HepG2 (cell line): ENCODE results near the gene ZNRF3. TPM values are rescaled to one million over a fixed set of nuclear protein-coding genes. Genes with fewer than 3 reads are reported as not detected.

Experiments
- ATAC-seq: fragments of 200-7000 bp; cut with Tn5 transposase; 3 replicates; pipeline ENCODE4 v1.9.1; 2020; ENCODE audit warnings: mild to moderate bottlenecking, moderate library complexity
- BruUV-seq: library from RNA; stranded (reverse); fragments of 400-500 nt; replicated peaks from 2 replicates; lab custom pipeline; 2021; lab: Mats Ljungman, UMichigan
- CTCF ChIA-PET: fragments of 300-600 bp; formaldehyde crosslinking; extraction: SDS; loops from one replicate; lab custom pipeline; 2021; ENCODE audit warnings: low total read pairs, inconsistent platforms, low intra/inter-chr PET ratio; lab: Yijun Ruan, JAX
- POLR2A ChIA-PET: fragments of 350-600 bp; sonication (Branson Sonifier 250); formaldehyde crosslinking; loops from one replicate; lab custom pipeline; 2020; ENCODE audit warnings: antibody characterized with exemption, inconsistent platforms; lab: Yijun Ruan, JAX
- DNase-seq: peaks from one replicate; pipeline ENCODE4 v3.0.0-alpha.2; 2015; ENCODE audit warnings: low spot score
- FAIRE-seq: peaks from 3 replicates; lab custom pipeline; 2011; peaks lifted over from hg19 to GRCh38; lab: Jason Lieb, UNC
- H2AFZ ChIP-seq: one replicate; pipeline ENCODE4 v1.6.1; 2011; ENCODE audit warnings: low read length, inconsistent platforms
- H3K27ac ChIP-seq: fragments of 300-600 bp; 3 replicates; pipeline ENCODE4 v1.8.0; 2011; ENCODE audit warnings: mixed run types, mild to moderate bottlenecking, mixed read lengths, low read length, inconsistent platforms; ENCODE audit not compliant: insufficient read depth; ENCODE audit errors: extremely low read length
- H3K27me3 ChIP-seq, 2 experiments: fragments of 200-600 bp in 1 of 2; 2 replicates in 1 of 2; 3 replicates in 1 of 2; pipeline versions ENCODE4 v1.6.0 to v1.8.0; 2011; ENCODE audit warnings: low read length in 2 of 2, mild to moderate bottlenecking in 2 of 2, moderate library complexity in 2 of 2, inconsistent platforms in 1 of 2; ENCODE audit not compliant: insufficient read depth in 2 of 2, control insufficient read depth in 1 of 2
- H3K36me3 ChIP-seq, 2 experiments: fragments of 200-600 bp in 1 of 2; replicated peaks in 1 of 2; 2 replicates in 1 of 2; 3 replicates in 1 of 2; pipeline versions ENCODE4 v1.5.1 to v1.8.0; 2011; ENCODE audit warnings: low read length in 2 of 2, inconsistent platforms in 1 of 2; ENCODE audit not compliant: insufficient read depth in 2 of 2, control insufficient read depth in 1 of 2
- H3K4me1 ChIP-seq: 2 replicates; pipeline ENCODE4 v1.5.1; 2012; ENCODE audit warnings: low read length, inconsistent platforms; ENCODE audit not compliant: insufficient read depth
- H3K4me2 ChIP-seq: 2 replicates; pipeline ENCODE4 v1.6.0; 2011; ENCODE audit warnings: low read depth, low read length, inconsistent platforms
- H3K4me3 ChIP-seq, 3 experiments: fragments of 200-600 bp in 1 of 3; sonication (generic), shearing (Covaris generic) in 1 of 3; replicated peaks in 1 of 3; 2 replicates each; pipeline ENCODE4 v1.5.1; 2011 to 2016; ENCODE audit warnings: low read length in 3 of 3, inconsistent platforms in 2 of 3, low read depth in 2 of 3, mild to moderate bottlenecking in 2 of 3, control low read depth in 1 of 3, mixed read lengths in 1 of 3; ENCODE audit not compliant: insufficient read depth in 1 of 3
- H3K79me2 ChIP-seq: one replicate; pipeline ENCODE4 v1.6.1; 2011; ENCODE audit warnings: low read length, inconsistent platforms; ENCODE audit not compliant: insufficient read depth
- H3K9ac ChIP-seq: 2 replicates; pipeline ENCODE4 v1.6.0; 2011; ENCODE audit warnings: mild to moderate bottlenecking, low read depth, low read length, inconsistent platforms; ENCODE audit not compliant: insufficient read depth
- H3K9me3 ChIP-seq: 2 replicates; pipeline ENCODE4 v1.5.1; 2012; ENCODE audit warnings: mild to moderate bottlenecking, low read length
- H4K20me1 ChIP-seq: 2 replicates; pipeline ENCODE4 v1.6.0; 2011; ENCODE audit warnings: inconsistent platforms, mild to moderate bottlenecking, low read length, moderate library complexity; ENCODE audit not compliant: insufficient read depth
- KLF11 ChIP-seq: IDR thresholded peaks from 2 replicates; pipeline ENCODE4 v1.6.1; 2016; ENCODE audit warnings: missing compliant biosample characterization
- PHF21A ChIP-seq: sonication (generic); formaldehyde crosslinking; IDR thresholded peaks from 2 replicates; pipeline ENCODE4 v1.5.0; 2020; ENCODE audit warnings: mild to moderate bottlenecking, missing genetic modification reagents
- RARG ChIP-seq: sonication (generic); formaldehyde crosslinking; IDR thresholded peaks from 2 replicates; pipeline ENCODE4 v1.4.0; 2020; ENCODE audit warnings: low read depth, mild to moderate bottlenecking, missing genetic modification reagents
- SAP130 ChIP-seq: IDR thresholded peaks from 2 replicates; pipeline ENCODE4 v1.6.1; 2016; ENCODE audit warnings: low read depth
- SIN3B ChIP-seq: fragments of 150-350 bp; IDR thresholded peaks from 2 replicates; pipeline ENCODE4 v1.6.1; 2014; ENCODE audit warnings: low read length
- ZNF484 ChIP-seq: sonication (generic); formaldehyde crosslinking; IDR thresholded peaks from 2 replicates; pipeline ENCODE4 v1.5.1; 2020; ENCODE audit warnings: mild to moderate bottlenecking, low read depth, missing genetic modification reagents, borderline replicate concordance
- ZNF549 ChIP-seq: sonication (generic); formaldehyde crosslinking; IDR thresholded peaks from 2 replicates; pipeline ENCODE4 v1.5.0; 2020; ENCODE audit warnings: missing genetic modification reagents
- ZSCAN25 ChIP-seq: sonication (generic); formaldehyde crosslinking; IDR thresholded peaks from 2 replicates; pipeline ENCODE4 v1.8.0; 2022; ENCODE audit warnings: mild to moderate bottlenecking, missing genetic modification reagents
- WGBS: methylation state at CpG from one replicate; pipeline ENCODE4 v1.1.6; 2017; ENCODE audit warnings: low lambda C conversion rate; 5-methylcytosine and 5-hydroxymethylcytosine counted together
- in situ Hi-C: cut with HindIII; loops from 2 replicates; pipeline ENCODE4 v1.10.0; 2017; ENCODE audit warnings: low pct_unique_long_range_greater_than_20kb; ENCODE audit not compliant: extremely low pct_ligation_motif_present
- intact Hi-C: fragments of 100-400 bp; cut with micrococcal nuclease; formaldehyde crosslinking; loops from one replicate; pipeline ENCODE4 v1.10.0; 2022; ENCODE audit not compliant: unreplicated experiment
- polyA plus RNA-seq, 8 experiments: library from polyadenylated mRNA; depleted of rRNA in 3 of 8; stranded (reverse) in 7 of 8; unstranded in 1 of 8; fragments of >200 nt; fragmentation: Illumina TruSeq in 4 of 8; extraction: Trizol in 4 of 8; gene quantifications; 2 replicates each; pipeline versions ENCODE4 v1.2.1 to v1.2.3, GENCODE V29; 2011 to 2016; ENCODE audit warnings: low read depth in 4 of 8, missing spikeins in 1 of 8, mixed read lengths in 1 of 8; ENCODE audit not compliant: insufficient read depth in 1 of 8
- total RNA-seq, 5 experiments: library from RNA; depleted of rRNA; stranded (reverse); fragments of >200 nt; fragmentation: Illumina TruSeq; extraction: Trizol; gene quantifications; 2 replicates each; pipeline ENCODE4 v1.2.3, GENCODE V29; 2016; ENCODE audit warnings: low read depth in 1 of 5
- TF ChIP-seq, protein P1 (sequence below): IDR thresholded peaks from 2 replicates; pipeline ENCODE4 v1.6.1; 2016; ENCODE audit warnings: mild to moderate bottlenecking, missing biosample characterization, missing genetic modification reagents
- TF ChIP-seq, protein P2 (sequence below): sonication (generic); formaldehyde crosslinking; conservative IDR thresholded peaks from 2 replicates; pipeline ENCODE4 v1.4.0; 2020; ENCODE audit warnings: missing genetic modification reagents
- TF ChIP-seq, protein P3 (sequence below): sonication (generic); formaldehyde crosslinking; conservative IDR thresholded peaks from 2 replicates; pipeline ENCODE4 v1.4.0; 2020; ENCODE audit warnings: missing genetic modification reagents
- TF ChIP-seq, protein P4 (sequence below): IDR thresholded peaks from 2 replicates; pipeline ENCODE4 v1.6.1; 2016; ENCODE audit warnings: mild to moderate bottlenecking
- TF ChIP-seq, protein P5 (sequence below): sonication (generic); formaldehyde crosslinking; IDR thresholded peaks from 2 replicates; pipeline ENCODE4 v1.4.0; 2020; ENCODE audit warnings: missing genetic modification reagents

Gene ZNRF3
- total and polyA plus RNA-seq, 2 of the 13 experiments (the other 11 are each of a cell fraction or from before 2014, with no cell fraction given) = 20.3 to 36.7 TPM

DNA sequence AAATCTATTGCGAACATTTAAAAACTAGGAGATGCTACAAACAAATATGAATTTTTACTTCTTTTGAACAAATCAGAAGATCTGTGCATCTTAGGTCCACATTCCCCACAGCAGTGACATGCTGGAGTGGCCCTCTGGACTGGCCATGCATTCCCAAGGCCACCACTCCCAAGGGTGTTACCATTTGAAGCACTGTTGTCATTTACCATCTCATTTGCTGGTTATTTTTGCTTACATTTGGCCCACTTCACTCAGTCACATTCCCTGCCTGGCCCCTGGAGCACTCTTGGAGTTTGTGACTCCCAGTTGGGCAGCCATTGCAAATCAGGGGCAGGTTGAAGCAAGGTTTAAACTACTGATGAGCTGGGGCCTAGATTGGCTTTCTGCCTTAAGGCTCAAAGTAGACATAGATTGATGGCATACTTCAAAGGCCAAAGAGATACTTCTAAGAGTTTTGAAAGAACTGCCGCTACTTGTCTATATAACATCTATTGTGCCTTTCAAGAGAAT lies 8.5 kb upstream of the ZNRF3 start:
- Histone ChIP-seq H3K27ac (no peak overlapping the region), H3K9me3 (no peaks in the 10 kb centered on the region), H3K27me3 (no peaks in the 10 kb centered on the region), H3K4me2 (no peak overlapping the region), H3K9ac (no peak overlapping the region), H3K4me1 (peaks cover 4% of the 10 kb centered on the region), H3K4me3 (no peak overlapping the region), H4K20me1 (no peaks in the 10 kb centered on the region), H2AFZ (no peak overlapping the region), H3K79me2 (no peaks in the 10 kb centered on the region), H3K36me3 (no peaks in the 10 kb centered on the region)
- BruUV-seq = no TSS peak
- ATAC-seq = no peak
- WGBS = 95% methylated on average over 2 of the region's 2 CpGs
- intact Hi-C loops = no loop called here
- in situ Hi-C loops = no loop called here
- TF ChIP-seq KLF11 (CRISPR knock-in tag) (no peak), ZSCAN25 (CRISPR knock-in tag) (no peak), SAP130 (CRISPR knock-in tag) (no peak), SIN3B (no peak), PHF21A (CRISPR knock-in tag) (no peak), RARG (CRISPR knock-in tag) (no peak), ZNF549 (no peak), ZNF484 (CRISPR knock-in tag) (no peak)
- TF ChIP-seq, protein P1, sequence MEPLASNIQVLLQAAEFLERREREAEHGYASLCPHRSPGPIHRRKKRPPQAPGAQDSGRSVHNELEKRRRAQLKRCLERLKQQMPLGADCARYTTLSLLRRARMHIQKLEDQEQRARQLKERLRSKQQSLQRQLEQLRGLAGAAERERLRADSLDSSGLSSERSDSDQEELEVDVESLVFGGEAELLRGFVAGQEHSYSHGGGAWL = no peak
- TF ChIP-seq, protein P2, sequence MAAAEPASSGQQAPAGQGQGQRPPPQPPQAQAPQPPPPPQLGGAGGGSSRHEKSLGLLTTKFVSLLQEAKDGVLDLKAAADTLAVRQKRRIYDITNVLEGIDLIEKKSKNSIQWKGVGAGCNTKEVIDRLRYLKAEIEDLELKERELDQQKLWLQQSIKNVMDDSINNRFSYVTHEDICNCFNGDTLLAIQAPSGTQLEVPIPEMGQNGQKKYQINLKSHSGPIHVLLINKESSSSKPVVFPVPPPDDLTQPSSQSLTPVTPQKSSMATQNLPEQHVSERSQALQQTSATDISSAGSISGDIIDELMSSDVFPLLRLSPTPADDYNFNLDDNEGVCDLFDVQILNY (CRISPR knock-in tag) = no peak
- TF ChIP-seq, protein P3, sequence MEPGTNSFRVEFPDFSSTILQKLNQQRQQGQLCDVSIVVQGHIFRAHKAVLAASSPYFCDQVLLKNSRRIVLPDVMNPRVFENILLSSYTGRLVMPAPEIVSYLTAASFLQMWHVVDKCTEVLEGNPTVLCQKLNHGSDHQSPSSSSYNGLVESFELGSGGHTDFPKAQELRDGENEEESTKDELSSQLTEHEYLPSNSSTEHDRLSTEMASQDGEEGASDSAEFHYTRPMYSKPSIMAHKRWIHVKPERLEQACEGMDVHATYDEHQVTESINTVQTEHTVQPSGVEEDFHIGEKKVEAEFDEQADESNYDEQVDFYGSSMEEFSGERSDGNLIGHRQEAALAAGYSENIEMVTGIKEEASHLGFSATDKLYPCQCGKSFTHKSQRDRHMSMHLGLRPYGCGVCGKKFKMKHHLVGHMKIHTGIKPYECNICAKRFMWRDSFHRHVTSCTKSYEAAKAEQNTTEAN (CRISPR knock-in tag) = no peak
- TF ChIP-seq, protein P4, sequence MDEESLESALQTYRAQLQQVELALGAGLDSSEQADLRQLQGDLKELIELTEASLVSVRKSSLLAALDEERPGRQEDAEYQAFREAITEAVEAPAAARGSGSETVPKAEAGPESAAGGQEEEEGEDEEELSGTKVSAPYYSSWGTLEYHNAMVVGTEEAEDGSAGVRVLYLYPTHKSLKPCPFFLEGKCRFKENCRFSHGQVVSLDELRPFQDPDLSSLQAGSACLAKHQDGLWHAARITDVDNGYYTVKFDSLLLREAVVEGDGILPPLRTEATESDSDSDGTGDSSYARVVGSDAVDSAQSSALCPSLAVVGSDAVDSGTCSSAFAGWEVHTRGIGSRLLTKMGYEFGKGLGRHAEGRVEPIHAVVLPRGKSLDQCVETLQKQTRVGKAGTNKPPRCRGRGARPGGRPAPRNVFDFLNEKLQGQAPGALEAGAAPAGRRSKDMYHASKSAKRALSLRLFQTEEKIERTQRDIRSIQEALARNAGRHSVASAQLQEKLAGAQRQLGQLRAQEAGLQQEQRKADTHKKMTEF (CRISPR knock-in tag) = no peak
- TF ChIP-seq, protein P5, sequence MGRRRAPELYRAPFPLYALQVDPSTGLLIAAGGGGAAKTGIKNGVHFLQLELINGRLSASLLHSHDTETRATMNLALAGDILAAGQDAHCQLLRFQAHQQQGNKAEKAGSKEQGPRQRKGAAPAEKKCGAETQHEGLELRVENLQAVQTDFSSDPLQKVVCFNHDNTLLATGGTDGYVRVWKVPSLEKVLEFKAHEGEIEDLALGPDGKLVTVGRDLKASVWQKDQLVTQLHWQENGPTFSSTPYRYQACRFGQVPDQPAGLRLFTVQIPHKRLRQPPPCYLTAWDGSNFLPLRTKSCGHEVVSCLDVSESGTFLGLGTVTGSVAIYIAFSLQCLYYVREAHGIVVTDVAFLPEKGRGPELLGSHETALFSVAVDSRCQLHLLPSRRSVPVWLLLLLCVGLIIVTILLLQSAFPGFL (CRISPR knock-in tag) = no peak
- no peak for FAIRE-seq
- ChIA-PET POLR2A (interaction anchor here (2.1 kb wide), 1 partner anchor 8 kb away, joined by 8 read pairs; the partner anchor contains the start of gene ZNRF3), CTCF (no interaction called here)
- no peak for DNase-seq
